ENCODE measurements around the gene CDRT4.

- TF ChIP-seq CTCF (IDR thresholded peaks at IDR 0.05; ENCODE audit: low read depth, low read length): no peak
- TF ChIP-seq EZH2phosphoT487 (IDR thresholded peaks at IDR 0.05; ENCODE audit: low read depth): no peak
Measured at GRCh38 chr17:15496735-15497670, 29.6 kb upstream of the CDRT4 start.
